ENCODE data around the gene CYB5R3. TPM values are rescaled to one million over a fixed set of nuclear protein-coding genes. Genes with fewer than 3 reads are reported as not detected.
"Not testable (repeated sequence)": the region's sequence is repeated elsewhere in the genome, so short reads cannot be mapped to it uniquely, and the experiment has no call there.

The CYB5R3 gene
- total RNA-seq, 1 donor from 2014 or later = 11.8 TPM

GRCh38 chr22:42626951-42627625, 22.1 kb downstream of the CYB5R3 start:
- DNase-seq (ENCODE audit: low spot score in 2 of 2) (no peak), FAIRE-seq (no peak)

GRCh38 chr22:42626431-42626830, 22.8 kb downstream of the CYB5R3 start:
- no peak for FAIRE-seq
- DNase-seq (ENCODE audit: low spot score in 2 of 2) = no peak

- DNase-seq (ENCODE audit: low spot score in 2 of 2) (no peak), FAIRE-seq (no peak)
These were observed 23.8 kb downstream of the CYB5R3 start for GRCh38 chr22:42625416-42625815.

- DNase-seq (ENCODE audit: low spot score in 2 of 2) (no peak), FAIRE-seq (no peak)
These were observed 24.6 kb downstream of the CYB5R3 start for GRCh38 chr22:42624551-42625106.

GRCh38 chr22:42623756-42624441, 25.3 kb downstream of the CYB5R3 start:
- DNase-seq (ENCODE audit: low spot score in 2 of 2) (peak in 1 of 2 donors; percentile 22), FAIRE-seq (no peak)

GRCh38 chr22:42623301-42623751, 25.9 kb downstream of the CYB5R3 start:
- FAIRE-seq (no peak), DNase-seq (ENCODE audit: low spot score in 2 of 2) (no peak)

DNA sequence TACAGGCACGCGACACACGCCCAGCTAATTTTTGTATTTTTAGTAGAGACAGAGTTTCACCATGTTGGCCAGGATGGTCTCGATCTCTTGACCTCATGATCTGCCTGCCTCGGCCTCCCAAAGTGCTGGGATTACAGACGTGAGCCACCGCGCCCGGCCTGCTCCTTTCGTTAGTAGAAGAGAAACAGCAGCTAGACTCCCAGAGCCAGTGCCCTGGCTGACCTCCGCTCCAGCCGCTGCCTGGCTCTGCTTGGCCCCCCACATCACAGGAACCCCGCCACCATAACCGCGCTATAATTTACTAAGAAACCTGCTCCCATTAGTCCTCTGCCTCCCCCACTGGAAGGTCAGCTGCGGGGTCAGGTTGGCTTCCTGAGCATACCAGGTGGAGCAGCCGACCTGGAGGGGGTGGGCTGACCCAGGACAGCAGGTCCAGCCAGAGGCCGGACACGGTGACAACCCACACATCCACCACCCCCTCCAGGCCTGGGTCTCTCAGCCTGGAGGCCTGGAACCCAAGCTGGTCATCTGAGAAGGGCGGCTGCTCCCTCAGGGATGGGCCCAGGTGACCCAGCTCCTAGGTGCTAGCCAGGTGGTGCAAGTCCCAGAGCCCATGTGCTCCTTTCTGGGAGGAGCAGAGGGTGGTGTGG, 27.0 kb downstream of the CYB5R3 start:
- FAIRE-seq (no peak), DNase-seq (ENCODE audit: low spot score in 2 of 2) (no peak)

DNA sequence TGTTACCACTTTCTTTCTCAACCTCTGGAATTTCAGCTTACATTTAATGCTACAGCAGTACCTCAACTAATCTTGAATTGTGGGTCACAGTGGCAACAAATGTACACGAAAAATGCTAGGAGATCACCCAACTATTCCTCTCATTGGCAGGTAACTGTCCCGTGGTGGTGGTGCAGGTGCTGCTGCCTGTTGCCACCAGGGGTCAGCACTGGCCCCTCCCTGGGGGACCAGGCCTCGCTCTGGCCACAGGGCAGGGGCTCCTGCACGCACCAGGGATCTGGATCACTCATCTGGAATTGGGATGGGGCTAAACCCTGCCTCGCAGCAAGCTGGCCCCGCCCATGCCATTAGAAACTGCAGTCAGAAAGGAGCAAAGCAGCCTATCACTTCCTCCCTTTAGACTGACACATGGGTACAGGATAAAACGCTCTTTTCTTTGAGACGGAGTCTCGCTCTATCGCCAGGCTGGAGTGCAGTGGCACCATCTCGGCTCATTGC, 27.6 kb downstream of the CYB5R3 start:
- FAIRE-seq = no peak
- DNase-seq (ENCODE audit: low spot score in 2 of 2) = peak; percentile 65 to 79

DNA sequence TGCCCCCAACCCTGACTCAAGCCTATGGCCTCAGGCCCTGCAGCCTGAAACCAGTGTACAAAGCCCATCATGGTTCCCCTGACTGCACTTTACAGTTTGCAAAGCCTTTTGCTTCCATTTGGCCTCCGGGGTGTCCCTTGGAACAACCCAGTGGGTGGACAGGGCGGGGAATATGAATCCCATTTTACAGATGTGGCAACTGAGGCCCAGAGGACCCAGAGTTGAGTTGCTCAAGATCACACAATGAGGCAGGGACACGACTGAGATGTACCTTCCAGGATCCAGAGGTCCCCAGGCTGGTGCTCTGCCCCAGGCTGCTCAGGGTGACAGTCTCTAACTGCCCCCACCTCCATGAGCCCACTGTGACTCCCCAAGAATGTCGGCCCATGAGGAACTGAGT, 29.1 kb downstream of the CYB5R3 start:
- no peak for FAIRE-seq

GRCh38 chr22:42619261-42620063, 29.7 kb downstream of the CYB5R3 start:
- no peak for FAIRE-seq
- DNase-seq (ENCODE audit: low spot score in 2 of 2) = no peak

More for the DNA sequence above, 29.1 kb downstream of the CYB5R3 start:
- no peak for DNase-seq (ENCODE audit: low spot score in 2 of 2)

- no peak for FAIRE-seq
- DNase-seq (ENCODE audit: low spot score in 2 of 2) = no peak
These were observed 31.8 kb downstream of the CYB5R3 start for GRCh38 chr22:42617155-42617983.

DNA sequence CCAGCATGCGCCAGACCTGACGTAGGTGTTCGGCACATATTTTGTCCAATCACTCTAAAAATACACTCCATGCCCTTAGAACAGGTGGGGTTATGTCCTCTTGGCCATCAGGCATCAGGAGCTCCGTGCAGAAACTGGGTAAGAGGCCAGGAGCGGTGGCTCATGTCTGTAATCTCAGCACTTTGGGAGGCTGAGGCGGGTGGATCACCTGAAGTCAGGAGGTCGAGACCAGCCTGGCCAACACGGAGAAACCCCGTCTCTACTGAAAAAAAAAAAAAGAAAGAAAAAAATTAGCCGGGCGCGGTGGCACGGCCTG, 33.4 kb downstream of the CYB5R3 start:
- DNase-seq (ENCODE audit: low spot score in 2 of 2); FAIRE-seq: not testable (repeated sequence)

DNA sequence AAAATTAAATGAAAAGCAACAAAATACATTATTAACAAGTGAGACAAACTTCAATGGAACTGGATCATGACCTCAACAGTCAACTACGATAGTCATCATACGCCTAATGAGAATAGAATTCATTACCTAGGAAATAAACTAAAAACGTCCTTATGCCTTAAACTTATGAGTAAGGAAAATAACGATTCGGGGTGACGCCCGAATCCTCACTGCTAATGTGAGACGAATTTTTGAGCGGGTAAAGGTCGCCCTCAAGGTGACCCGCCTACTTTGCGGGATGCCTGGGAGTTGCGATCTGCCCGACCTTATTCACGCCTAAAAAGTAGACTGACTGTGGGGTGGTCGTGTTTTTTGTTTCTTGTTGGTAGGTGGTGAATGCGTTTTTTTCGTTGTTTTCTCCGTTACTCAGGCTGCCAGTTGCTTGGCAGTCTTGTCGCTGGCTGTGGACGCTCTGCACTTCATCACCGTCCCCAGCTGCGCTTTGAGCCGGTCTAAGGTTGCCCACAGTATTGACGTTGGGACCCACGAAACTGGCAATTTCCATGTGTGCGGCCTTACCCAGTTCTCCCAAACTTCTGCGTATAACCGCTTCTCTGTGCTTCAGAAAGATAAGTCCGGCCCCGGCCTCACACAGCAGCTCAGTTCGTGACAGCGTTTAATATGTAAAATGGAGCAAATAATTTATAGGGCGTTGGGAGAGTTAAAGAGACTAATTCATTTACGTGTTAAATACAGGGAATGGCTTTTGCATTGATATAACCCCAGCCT, 33.9 kb downstream of the CYB5R3 start:
- FAIRE-seq (peak; percentile 66), DNase-seq (ENCODE audit: low spot score in 2 of 2) (peak in 1 of 2 donors; percentile 73)

DNA sequence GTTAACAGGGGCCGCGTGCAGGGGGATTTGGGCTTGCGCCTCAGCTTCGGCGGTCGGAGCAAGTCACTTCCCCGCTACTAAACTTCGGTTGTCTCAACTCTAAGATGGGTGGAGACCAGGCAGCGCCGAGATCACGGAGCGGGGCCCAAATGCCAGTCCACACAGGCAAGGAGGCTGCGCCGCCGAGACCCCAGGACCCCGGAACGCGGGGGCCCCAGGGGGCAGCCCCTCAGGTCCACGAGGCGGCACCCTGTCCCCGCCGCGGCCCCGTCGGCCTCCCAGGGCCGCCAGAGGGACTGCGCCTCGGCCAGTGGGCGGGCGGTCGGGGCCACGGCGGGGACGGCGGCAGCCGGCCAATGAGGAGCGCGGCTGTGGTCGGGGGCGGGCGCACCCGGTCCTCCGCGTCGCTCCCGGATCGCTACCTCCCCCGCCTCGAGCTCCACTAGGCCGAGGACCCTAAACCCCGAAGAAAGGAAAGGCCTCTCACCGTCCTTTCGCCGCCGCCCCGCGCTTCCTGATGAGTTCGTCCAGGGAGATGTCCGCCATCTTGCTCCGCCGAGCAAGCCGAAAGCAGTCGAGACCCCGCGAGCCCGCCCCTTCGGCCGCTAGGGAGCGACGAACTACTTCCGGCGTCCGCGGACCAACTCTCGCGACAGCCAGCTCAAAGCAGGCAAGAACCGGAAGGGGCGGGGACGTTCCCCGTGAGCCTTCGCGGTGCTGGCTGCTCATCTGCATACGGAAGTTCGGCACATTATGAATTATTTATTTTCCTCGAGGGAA, 34.7 kb downstream of the CYB5R3 start, which contains the start of gene POLDIP3:
TSS of gene POLDIP3 (minus strand) at position 572 of the 780 bp plus-strand sequence. CDS start at position 546, 26 bp downstream.
- peak; percentile 98 to 99 for DNase-seq (ENCODE audit: low spot score in 2 of 2)
- no peak for FAIRE-seq

GRCh38 chr22:42613872-42614301, 35.3 kb downstream of the CYB5R3 start:
- no peak for FAIRE-seq
- no peak for DNase-seq (ENCODE audit: low spot score in 2 of 2)

- DNase-seq (ENCODE audit: low spot score in 2 of 2) (no peak), FAIRE-seq (no peak)
These were observed 36.9 kb downstream of the CYB5R3 start for GRCh38 chr22:42612336-42612735.

DNA sequence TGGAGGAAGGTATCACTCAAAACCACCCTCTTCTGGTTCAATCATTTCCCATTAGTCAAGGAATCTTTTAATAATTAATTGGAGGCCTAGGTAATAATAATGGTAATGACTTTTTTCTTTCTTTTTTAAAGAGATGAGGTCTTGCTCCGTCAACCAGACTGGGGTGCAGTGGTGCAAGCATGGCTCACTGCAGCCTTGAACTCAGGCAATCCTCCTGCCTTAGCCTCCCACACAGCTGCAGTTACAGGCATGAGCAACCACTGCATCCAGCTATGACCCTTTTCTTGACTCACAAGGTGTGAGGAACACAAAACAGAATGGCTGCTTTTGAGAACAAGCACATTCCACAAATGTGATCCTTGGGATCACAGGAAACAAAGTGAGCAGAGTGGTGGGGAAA, 38.1 kb downstream of the CYB5R3 start:
- no peak for DNase-seq (ENCODE audit: low spot score in 2 of 2)
- FAIRE-seq = no peak

DNA sequence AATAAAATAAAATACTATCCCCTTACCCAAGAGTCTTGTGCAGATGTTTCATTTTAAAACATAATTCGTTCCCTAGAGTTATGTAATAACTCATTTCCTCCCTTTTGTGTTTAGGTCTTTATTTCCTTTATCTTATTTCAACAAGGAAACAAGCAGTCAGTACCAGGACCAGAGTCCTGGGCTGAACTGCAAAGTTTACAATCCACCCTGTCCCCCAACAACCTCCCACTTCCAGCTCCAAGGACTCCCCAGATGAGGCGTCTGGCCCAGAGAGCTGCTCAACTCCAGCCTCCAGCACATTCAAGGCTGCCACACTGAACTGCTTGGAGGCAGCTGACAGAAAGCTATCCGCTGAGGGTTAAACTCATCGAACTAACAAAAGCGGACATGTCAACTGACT, 39.0 kb downstream of the CYB5R3 start:
- FAIRE-seq = no peak
- DNase-seq (ENCODE audit: low spot score in 2 of 2) = no peak
